ENCODE results near the gene URM1.
A peak's percentile ranks its signal among the peaks of the same experiment; 100 is the strongest.
"Not testable (repeated sequence)": the region's sequence is repeated elsewhere in the genome, so short reads cannot be mapped to it uniquely, and the experiment has no call there.

Gene URM1

GRCh38 chr9:128370752-128371629 is at the start of gene URM1:
TSS of gene URM1 (plus strand) at chr9:128371374. CDS start at chr9:128371381, 7 bp downstream.
- peak; percentile 89 to 92 for DNase-seq

GRCh38 chr9:128321879-128322403 is 49.2 kb upstream of the URM1 start:
- no peak for DNase-seq

GRCh38 chr9:128322404-128323211 is 48.6 kb upstream of the URM1 start, which contains the start of the genes COQ4 and TRUB2:
TSS of gene COQ4 (plus strand) at chr9:128322839. CDS start at chr9:128322859, 20 bp downstream.
TSS of gene TRUB2 (minus strand) at chr9:128322447. CDS start at chr9:128322408, 39 bp downstream.
- DNase-seq, result peak; percentile 96 to 97

GRCh38 chr9:128323212-128323730 is 47.9 kb upstream of the URM1 start:
- DNase-seq, result no peak

GRCh38 chr9:128323791-128324190 is 47.4 kb upstream of the URM1 start:
- no peak for DNase-seq

GRCh38 chr9:128324401-128324800 is 46.8 kb upstream of the URM1 start:
- no peak for DNase-seq

- no peak for DNase-seq
Measured at GRCh38 chr9:128325629-128326028, 45.5 kb upstream of the URM1 start.

- DNase-seq, result no peak
Measured at GRCh38 chr9:128333451-128333869, 37.7 kb upstream of the URM1 start.

- no peak for DNase-seq
Measured at GRCh38 chr9:128335161-128335560, 36.0 kb upstream of the URM1 start.

GRCh38 chr9:128335914-128336313 is 35.3 kb upstream of the URM1 start:
- DNase-seq, result no peak

GRCh38 chr9:128337936-128338335 is 33.2 kb upstream of the URM1 start:
- no peak for DNase-seq

GRCh38 chr9:128338852-128339614 is 32.1 kb upstream of the URM1 start:
- not testable (repeated sequence) for DNase-seq

- DNase-seq, result peak; percentile 70 to 84
Measured at GRCh38 chr9:128339761-128340690, 31.1 kb upstream of the URM1 start, which contains the start of gene SLC27A4. TSS of gene SLC27A4 (plus strand) at chr9:128340527. CDS start at chr9:128343133, 2,606 bp downstream.

GRCh38 chr9:128340691-128341434 is 30.3 kb upstream of the URM1 start:
- DNase-seq, result no peak

GRCh38 chr9:128341435-128341849 is 29.7 kb upstream of the URM1 start:
- peak; percentile 64 to 82 for DNase-seq

- DNase-seq, result no peak
Measured at GRCh38 chr9:128342971-128343680, 28.0 kb upstream of the URM1 start.

- DNase-seq, result no peak
Measured at GRCh38 chr9:128343855-128344254, 27.3 kb upstream of the URM1 start.

GRCh38 chr9:128344931-128345605 is 26.1 kb upstream of the URM1 start:
- DNase-seq, result no peak

- DNase-seq, result no peak
Measured at GRCh38 chr9:128349125-128349524, 22.0 kb upstream of the URM1 start.
